SK-N-SH treated with all-trans-retinoic acid at 6 μM for 48 hours (cell line): ENCODE measurements around the gene HEMK1.

Experiments used
- CREB5 ChIP-seq: fragments of 250-450 bp; sonication (Bioruptor Pico); IDR thresholded peaks from 2 replicates; pipeline ENCODE4 v1.5.1; 2020; ENCODE audit warnings: low read depth, mild to moderate bottlenecking, moderate library complexity
- OSR1 ChIP-seq: fragments of 250-450 bp; sonication (Bioruptor Pico); IDR thresholded peaks from 2 replicates; pipeline ENCODE4 v1.8.0; 2022; ENCODE audit warnings: moderate library complexity, mild to moderate bottlenecking, inconsistent platforms
- PATZ1 ChIP-seq: fragments of 250-450 bp; sonication (Bioruptor Pico); IDR thresholded peaks from 2 replicates; pipeline ENCODE4 v1.8.0; 2020; ENCODE audit warnings: mild to moderate bottlenecking, moderate library complexity, borderline replicate concordance
- PPARA ChIP-seq: fragments of 250-450 bp; sonication (Bioruptor Pico); IDR thresholded peaks from 2 replicates; pipeline ENCODE4 v1.5.0; 2020; ENCODE audit warnings: mild to moderate bottlenecking, borderline replicate concordance
- RARB ChIP-seq: fragments of 250-450 bp; sonication (Bioruptor Pico); IDR thresholded peaks from 2 replicates; pipeline ENCODE4 v1.8.0; 2021; ENCODE audit warnings: mild to moderate bottlenecking, moderate library complexity
- TCF4 ChIP-seq: fragments of 250-450 bp; sonication (Bioruptor Pico); IDR thresholded peaks from 2 replicates; pipeline ENCODE4 v1.8.0; 2021; ENCODE audit warnings: mild to moderate bottlenecking, moderate library complexity, borderline replicate concordance
- TOX ChIP-seq: fragments of 250-450 bp; sonication (Bioruptor Pico); IDR thresholded peaks from 2 replicates; pipeline ENCODE4 v1.8.0; 2021; ENCODE audit warnings: mild to moderate bottlenecking, moderate library complexity, borderline replicate concordance
- TSHZ2 ChIP-seq: fragments of 250-450 bp; sonication (Bioruptor Pico); IDR thresholded peaks from 2 replicates; pipeline ENCODE4 v1.5.0; 2020; ENCODE audit warnings: mild to moderate bottlenecking, moderate library complexity
- ZFP30 ChIP-seq: fragments of 450-650 bp; formaldehyde crosslinking; IDR thresholded peaks from 2 replicates; pipeline ENCODE4 v1.5.0; 2022; ENCODE audit warnings: mild to moderate bottlenecking, moderate library complexity
- ZNF8 ChIP-seq: fragments of 450-650 bp; formaldehyde crosslinking; IDR thresholded peaks from 2 replicates; pipeline ENCODE4 v1.5.0; 2020; ENCODE audit warnings: mild to moderate bottlenecking, moderate library complexity

GRCh38 chr3:50615190-50615589, 45.9 kb downstream of the HEMK1 start:
- no peak for TF ChIP-seq RARB
- no peak for TF ChIP-seq CREB5 (CRISPR knock-in tag)
- no peak for TF ChIP-seq ZNF8 (CRISPR knock-in tag)
- TF ChIP-seq TCF4 = no peak
- no peak for TF ChIP-seq PATZ1 (CRISPR knock-in tag)
- TF ChIP-seq OSR1 (CRISPR knock-in tag) = no peak
- no peak for TF ChIP-seq TSHZ2 (CRISPR knock-in tag)
- no peak for TF ChIP-seq PPARA
- TF ChIP-seq ZFP30 = no peak
- no peak for TF ChIP-seq TOX
